Osteoblast (primary cell): ENCODE results near the gene F13B. TPM values are rescaled to one million over a fixed set of nuclear protein-coding genes. Genes with fewer than 3 reads are reported as not detected.
A peak's percentile ranks its signal among the peaks of the same experiment; 100 is the strongest.

Experiments
- DNase-seq: peaks from one replicate; pipeline ENCODE4 v3.0.0; 2011; ENCODE audit warnings: low spot score, mixed read lengths; ENCODE audit not compliant: insufficient read length; ENCODE audit errors: missing footprints
- H2AFZ ChIP-seq: 2 replicates; pipeline ENCODE4 v1.6.0; 2011; ENCODE audit warnings: mild to moderate bottlenecking, low read length
- H3K27ac ChIP-seq: 2 replicates; pipeline ENCODE4 v1.5.1; 2011; ENCODE audit warnings: mild to moderate bottlenecking, low read depth, low read length, moderate library complexity
- H3K27me3 ChIP-seq: 2 replicates; pipeline ENCODE4 v1.6.0; 2012; ENCODE audit warnings: mild to moderate bottlenecking, control low read depth, inconsistent platforms, low read length, moderate library complexity; ENCODE audit not compliant: insufficient read depth
- H3K36me3 ChIP-seq: 2 replicates; pipeline ENCODE4 v1.5.1; 2011; ENCODE audit warnings: mild to moderate bottlenecking, low read length, control low read depth, moderate library complexity; ENCODE audit not compliant: insufficient read depth
- H3K4me1 ChIP-seq: 2 replicates; pipeline ENCODE4 v1.5.1; 2011; ENCODE audit warnings: mild to moderate bottlenecking, low read length, control low read depth, moderate library complexity; ENCODE audit not compliant: insufficient read depth
- H3K4me2 ChIP-seq: 2 replicates; pipeline ENCODE4 v1.6.0; 2011; ENCODE audit warnings: mild to moderate bottlenecking, low read length; ENCODE audit not compliant: insufficient read depth
- H3K4me3 ChIP-seq: fragments of 200-600 bp; sonication (generic); 3 replicates; pipeline ENCODE4 v1.5.1; 2012; ENCODE audit warnings: mild to moderate bottlenecking, low read length, inconsistent platforms; ENCODE audit not compliant: insufficient read depth
- H3K79me2 ChIP-seq: 2 replicates; pipeline ENCODE4 v1.6.0; 2012; ENCODE audit warnings: mild to moderate bottlenecking, low read length, control low read depth, inconsistent platforms; ENCODE audit not compliant: insufficient read depth
- H3K9me3 ChIP-seq: 2 replicates; pipeline ENCODE4 v1.5.1; 2011; ENCODE audit warnings: low read depth, low read length, control low read depth
- H4K20me1 ChIP-seq: 2 replicates; pipeline ENCODE4 v1.6.0; 2012; ENCODE audit warnings: mild to moderate bottlenecking, low read length, control low read depth; ENCODE audit not compliant: insufficient read depth
- total RNA-seq: library from RNA; depleted of rRNA; stranded (reverse); fragments of >200 nt; gene quantifications from 2 replicates; pipeline ENCODE4 v1.2.3, GENCODE V29; 2012
- TF ChIP-seq, protein P1 (sequence below): IDR thresholded peaks from 2 replicates; pipeline ENCODE4 v1.5.1; 2011; ENCODE audit warnings: mild to moderate bottlenecking, low read depth, low read length, moderate library complexity; ENCODE audit errors: extremely low read depth

The F13B gene
- under 0.01 TPM in 1 of 2 replicates, not detected in the other for total RNA-seq

- Histone ChIP-seq H4K20me1 (no peaks in the 10 kb centered on the region), H3K36me3 (no peaks in the 10 kb centered on the region), H3K9me3 (no peaks in the 10 kb centered on the region), H3K27ac (no peak within 1 kb of the TSS), H3K4me2 (no peak within 1 kb of the TSS), H3K27me3 (no peaks in the 10 kb centered on the region), H3K4me1 (peaks cover 10% of the 10 kb centered on the region), H2AFZ (no peak within 1 kb of the TSS), H3K79me2 (no peaks in the 10 kb centered on the region), H3K4me3 (no peak within 1 kb of the TSS)
- DNase-seq, result peak; percentile 17
- TF ChIP-seq, protein P1, sequence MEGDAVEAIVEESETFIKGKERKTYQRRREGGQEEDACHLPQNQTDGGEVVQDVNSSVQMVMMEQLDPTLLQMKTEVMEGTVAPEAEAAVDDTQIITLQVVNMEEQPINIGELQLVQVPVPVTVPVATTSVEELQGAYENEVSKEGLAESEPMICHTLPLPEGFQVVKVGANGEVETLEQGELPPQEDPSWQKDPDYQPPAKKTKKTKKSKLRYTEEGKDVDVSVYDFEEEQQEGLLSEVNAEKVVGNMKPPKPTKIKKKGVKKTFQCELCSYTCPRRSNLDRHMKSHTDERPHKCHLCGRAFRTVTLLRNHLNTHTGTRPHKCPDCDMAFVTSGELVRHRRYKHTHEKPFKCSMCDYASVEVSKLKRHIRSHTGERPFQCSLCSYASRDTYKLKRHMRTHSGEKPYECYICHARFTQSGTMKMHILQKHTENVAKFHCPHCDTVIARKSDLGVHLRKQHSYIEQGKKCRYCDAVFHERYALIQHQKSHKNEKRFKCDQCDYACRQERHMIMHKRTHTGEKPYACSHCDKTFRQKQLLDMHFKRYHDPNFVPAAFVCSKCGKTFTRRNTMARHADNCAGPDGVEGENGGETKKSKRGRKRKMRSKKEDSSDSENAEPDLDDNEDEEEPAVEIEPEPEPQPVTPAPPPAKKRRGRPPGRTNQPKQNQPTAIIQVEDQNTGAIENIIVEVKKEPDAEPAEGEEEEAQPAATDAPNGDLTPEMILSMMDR, result peak; percentile 19
These were observed at the start of gene F13B for GRCh38 chr1:197066719-197067456. F13B (minus strand) TSS chr1:197067260; CDS start chr1:197067223, 37 bp downstream.

- Histone ChIP-seq H3K4me1 (no peaks in the 10 kb centered on the region), H2AFZ (peak overlapping the region; percentile 36), H3K4me2 (no peak overlapping the region), H3K4me3 (no peak overlapping the region), H4K20me1 (no peaks in the 10 kb centered on the region), H3K27ac (no peak overlapping the region), H3K36me3 (peaks cover 4% of the 10 kb centered on the region), H3K27me3 (no peaks in the 10 kb centered on the region), H3K9me3 (no peaks in the 10 kb centered on the region), H3K79me2 (peaks cover 8% of the 10 kb centered on the region)
- no peak for DNase-seq
- TF ChIP-seq, protein P1, result no peak
These were observed 49.1 kb upstream of the F13B start for GRCh38 chr1:197116156-197116555.

DNA sequence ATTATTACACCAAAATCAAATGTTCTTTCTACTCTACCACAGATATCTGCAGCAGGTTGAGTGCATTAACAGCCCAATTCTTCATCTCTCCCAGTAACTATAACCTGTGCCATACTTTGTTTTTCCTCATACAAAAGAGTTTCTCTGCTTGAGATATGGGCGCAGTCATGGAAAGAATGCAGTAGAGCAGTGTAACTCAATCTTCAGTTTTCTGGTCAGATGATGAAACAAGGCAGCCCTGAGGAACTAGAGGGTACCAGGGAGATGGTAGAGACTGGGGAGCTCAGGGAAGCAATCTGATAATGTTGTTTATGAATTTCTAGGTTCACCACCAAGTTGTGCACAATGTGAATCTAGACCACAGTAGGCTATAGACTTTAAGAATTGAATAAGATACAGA, 39.8 kb upstream of the F13B start:
- H3K27me3 ChIP-seq, result no peaks in the 10 kb centered on the region
- no peaks in the 10 kb centered on the region for H4K20me1 ChIP-seq
- H3K79me2 ChIP-seq, result peaks cover 15% of the 10 kb centered on the region
- H3K4me3 ChIP-seq, result no peak overlapping the region
- no peak overlapping the region for H3K27ac ChIP-seq
- TF ChIP-seq, protein P1, result no peak
- no peak overlapping the region for H3K4me2 ChIP-seq
- no peaks in the 10 kb centered on the region for H3K9me3 ChIP-seq
- peak overlapping the region; percentile 21 for H2AFZ ChIP-seq
- no peak for DNase-seq
- H3K4me1 ChIP-seq, result peaks cover 3% of the 10 kb centered on the region
- peaks cover 10% of the 10 kb centered on the region for H3K36me3 ChIP-seq

- Histone ChIP-seq H3K36me3 (peaks cover 10% of the 10 kb centered on the region), H3K4me1 (peaks cover 3% of the 10 kb centered on the region), H3K27me3 (no peaks in the 10 kb centered on the region), H3K27ac (no peak overlapping the region), H3K9me3 (no peaks in the 10 kb centered on the region), H3K4me2 (no peak overlapping the region), H4K20me1 (no peaks in the 10 kb centered on the region), H2AFZ (peak overlapping the region; percentile 47), H3K79me2 (no peaks in the 10 kb centered on the region), H3K4me3 (no peak overlapping the region)
- DNase-seq, result no peak
- TF ChIP-seq, protein P1, result no peak
These were observed 36.2 kb upstream of the F13B start for GRCh38 chr1:197103300-197103699.
